Activated CD4-positive, alpha-beta T cell treated with anti-CD3 and anti-CD28 coated beads, Interleukin-2, amount 50 U/mL, for 16 hours (primary cell): ENCODE data around the gene DNAH8.

Experiments
- DNase-seq: peaks from one replicate; pipeline ENCODE4 v3.0.0-alpha.2; 2020

Gene DNAH8

DNA sequence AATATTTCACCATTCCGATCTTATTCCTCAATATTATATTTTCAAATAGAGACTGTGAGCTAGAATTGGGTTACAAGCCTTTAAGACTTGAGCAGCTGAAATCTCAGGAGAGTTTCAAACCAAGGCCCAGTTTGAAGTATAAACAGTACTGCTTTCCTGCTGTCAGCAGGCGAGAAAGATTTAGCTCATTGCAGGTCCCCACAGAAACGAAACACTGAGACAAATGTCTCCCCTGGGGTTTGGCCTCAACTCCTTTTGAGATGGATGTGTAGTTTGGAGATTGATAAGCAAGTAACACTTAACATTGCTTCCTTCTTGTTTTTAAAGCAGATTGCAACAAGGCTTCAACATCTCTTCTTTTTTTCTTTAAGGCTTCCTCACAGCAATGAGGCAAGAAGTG lies 311.1 kb downstream of the DNAH8 start:
- no peak for DNase-seq

DNA sequence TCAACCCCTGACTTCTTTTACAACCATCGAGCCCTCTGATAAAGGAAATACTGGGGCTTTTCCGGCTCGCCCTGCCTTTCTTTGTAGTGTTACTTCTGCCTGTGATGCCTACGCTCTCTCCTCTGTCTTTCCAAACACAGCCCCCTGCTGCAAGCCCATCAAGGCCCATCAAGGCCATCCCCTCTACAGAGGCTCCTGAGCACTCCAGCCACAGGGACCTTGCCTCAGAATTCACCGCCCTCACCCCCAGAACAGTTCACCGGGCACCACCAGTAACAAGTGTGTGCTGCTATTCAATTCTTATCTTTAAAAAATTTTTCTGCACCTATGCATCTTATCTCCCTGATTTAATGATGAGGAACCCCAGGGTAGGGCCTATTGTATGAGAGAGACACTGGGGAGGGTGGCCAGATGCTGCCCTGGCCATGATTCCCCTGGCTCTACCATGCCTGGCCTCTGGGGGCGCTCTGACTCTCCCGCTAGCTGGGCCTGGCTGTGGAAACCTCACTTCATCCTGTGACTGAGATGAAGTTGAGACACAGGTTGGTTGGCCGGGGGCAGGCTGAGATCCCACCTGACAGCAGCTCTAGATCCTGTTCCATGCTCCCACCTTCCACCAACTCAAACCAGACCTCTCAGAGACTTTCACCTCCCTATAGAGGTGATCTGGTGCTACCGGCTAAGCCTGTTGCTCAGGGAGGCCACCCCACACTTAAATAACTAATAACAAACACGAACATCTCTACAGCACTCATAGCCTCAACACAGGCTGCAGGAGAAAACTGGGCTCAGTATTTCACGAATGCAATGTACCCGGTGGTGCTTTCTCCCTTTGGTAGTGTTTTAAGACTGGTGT lies 314.3 kb downstream of the DNAH8 start:
- peak; percentile 53 for DNase-seq

DNA sequence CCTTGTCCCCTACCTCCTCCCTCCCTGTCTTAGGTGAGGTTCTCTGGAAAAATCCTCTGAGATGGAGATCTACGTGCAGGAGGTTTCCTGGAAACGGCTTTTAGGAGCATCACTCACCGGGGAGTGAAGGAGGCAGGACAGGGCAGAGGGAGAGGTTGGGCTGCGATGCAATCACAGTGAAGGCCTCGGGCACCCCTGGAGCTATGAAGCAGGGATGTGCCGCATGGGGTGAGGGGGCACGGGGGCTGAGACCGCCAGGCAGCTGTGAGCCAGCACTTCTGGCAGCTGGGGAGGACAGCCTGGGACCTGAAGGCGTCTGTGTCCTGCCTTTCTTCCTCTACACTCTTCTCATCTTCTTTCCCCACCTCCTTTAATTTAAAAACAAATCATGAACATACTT lies 320.6 kb downstream of the DNAH8 start:
- no peak for DNase-seq

DNA sequence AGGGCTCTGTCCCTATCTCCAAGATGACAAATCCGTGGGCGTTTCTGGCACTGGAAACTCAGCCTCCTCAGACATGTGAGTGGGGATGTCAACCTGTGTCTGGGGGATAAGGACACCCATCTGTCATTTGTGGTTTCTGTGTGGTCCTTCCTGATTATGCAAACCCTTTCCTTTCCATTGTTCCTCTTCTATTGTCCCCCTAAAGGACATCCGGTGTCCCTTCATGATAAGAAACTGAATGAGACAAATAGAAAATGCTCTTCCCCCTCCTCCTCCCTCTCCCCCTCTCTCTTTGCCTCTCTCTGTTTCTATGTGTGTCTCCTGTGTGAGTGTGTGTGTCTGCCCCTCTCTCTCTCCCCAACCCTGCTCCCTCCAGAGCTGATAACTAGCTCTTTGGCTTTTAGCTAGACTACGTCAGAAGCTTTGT lies 322.0 kb downstream of the DNAH8 start:
- DNase-seq: no peak

- DNase-seq: no peak
Observed at GRCh38 chr6:39037707-39038106, 322.6 kb downstream of the DNAH8 start.

DNA sequence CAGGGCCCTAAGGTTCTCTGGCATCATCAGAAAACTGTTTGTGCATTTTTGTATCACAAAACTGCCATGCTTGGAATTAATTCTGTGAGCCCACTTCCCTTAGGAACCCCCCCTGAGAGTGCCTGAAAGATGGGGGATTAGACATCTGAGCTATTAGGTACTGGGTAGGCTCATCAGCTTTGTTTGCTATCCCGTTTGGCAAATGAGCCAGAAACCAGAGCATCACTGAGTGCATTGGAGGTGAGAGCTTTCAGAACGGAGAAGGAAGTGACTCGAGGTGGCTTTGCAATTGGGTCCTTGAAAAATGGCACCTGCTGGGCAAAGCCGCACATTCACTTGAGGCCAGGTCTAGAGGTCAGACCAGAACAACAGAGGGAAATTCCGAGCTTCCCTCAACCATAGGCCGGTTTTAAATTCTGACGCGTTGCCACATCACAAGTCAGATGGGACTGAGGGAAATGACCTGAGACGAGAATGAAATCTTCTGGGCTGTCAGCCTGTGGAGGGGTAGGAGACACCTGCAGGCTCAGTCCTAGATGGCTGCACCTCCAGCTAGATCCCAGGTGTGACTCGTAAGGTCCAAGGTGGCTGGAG lies 325.1 kb downstream of the DNAH8 start:
- no peak for DNase-seq

GRCh38 chr6:39041072-39041471 lies 326.0 kb downstream of the DNAH8 start:
- DNase-seq: no peak

DNA sequence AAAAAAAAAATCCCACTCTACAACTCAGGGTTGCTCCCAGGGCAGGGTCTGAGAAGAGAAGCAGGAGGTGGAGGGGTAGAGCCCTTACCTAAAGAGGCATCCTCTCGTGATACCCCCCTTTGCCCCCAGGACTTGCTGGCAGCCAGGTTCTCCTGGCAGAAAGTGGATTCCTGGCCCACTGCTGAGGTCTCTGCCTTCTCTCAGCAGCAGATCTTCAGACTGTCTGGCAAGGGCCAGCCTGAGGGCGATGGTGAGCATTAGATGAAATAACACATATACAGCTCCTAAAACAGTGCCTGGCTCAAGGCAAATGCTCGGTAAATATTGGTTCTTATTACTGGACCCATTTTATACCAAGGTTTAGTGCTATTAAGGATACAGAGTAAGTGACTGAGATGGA lies 328.7 kb downstream of the DNAH8 start:
- DNase-seq: no peak

GRCh38 chr6:39044181-39044580 lies 329.1 kb downstream of the DNAH8 start:
- DNase-seq: no peak

- DNase-seq: no peak
Observed at GRCh38 chr6:39047434-39048327, 332.6 kb downstream of the DNAH8 start.

- DNase-seq: no peak
Observed at GRCh38 chr6:39048481-39049399, 333.6 kb downstream of the DNAH8 start, which contains the start of gene GLP1R. TSS of gene GLP1R (plus strand) at chr6:39048781. CDS start at chr6:39048841, 60 bp downstream.

DNA sequence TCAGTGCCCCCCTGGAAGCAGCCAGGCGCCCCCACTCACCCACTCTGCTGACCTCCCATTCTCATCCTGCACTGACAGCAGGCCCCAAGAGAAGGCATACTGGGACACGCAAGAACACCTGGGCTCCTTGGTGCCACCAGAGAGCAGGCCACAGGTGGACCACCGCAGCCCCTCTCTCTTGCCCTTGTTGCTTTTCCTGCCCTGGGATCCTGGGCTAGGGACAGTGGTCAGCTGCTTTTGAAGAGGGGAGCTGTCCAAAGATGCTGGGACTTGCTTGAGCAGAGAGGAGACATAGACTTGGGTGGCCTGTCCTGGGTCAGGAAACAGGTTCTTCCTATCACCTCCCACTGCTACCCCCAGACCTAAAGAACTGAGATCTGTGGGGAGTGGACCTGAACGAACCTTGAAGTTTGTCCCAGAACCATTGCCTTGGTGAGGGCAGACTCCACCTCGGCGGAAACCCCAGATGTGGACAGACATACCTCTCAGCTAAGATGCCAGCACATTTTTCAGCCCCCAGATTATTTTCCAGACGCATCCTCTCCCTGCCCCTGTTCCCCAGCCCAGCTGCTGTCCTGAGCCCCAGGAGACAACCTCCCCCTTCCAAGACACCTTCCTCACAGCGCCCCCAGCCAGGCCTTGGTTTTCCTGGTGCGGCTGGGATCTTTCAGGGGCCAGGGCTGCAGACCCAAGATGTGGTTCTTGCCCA lies 334.6 kb downstream of the DNAH8 start:
- DNase-seq: no peak

- DNase-seq: peak; percentile 11
Observed at GRCh38 chr6:39050453-39051112, 335.5 kb downstream of the DNAH8 start.

DNA sequence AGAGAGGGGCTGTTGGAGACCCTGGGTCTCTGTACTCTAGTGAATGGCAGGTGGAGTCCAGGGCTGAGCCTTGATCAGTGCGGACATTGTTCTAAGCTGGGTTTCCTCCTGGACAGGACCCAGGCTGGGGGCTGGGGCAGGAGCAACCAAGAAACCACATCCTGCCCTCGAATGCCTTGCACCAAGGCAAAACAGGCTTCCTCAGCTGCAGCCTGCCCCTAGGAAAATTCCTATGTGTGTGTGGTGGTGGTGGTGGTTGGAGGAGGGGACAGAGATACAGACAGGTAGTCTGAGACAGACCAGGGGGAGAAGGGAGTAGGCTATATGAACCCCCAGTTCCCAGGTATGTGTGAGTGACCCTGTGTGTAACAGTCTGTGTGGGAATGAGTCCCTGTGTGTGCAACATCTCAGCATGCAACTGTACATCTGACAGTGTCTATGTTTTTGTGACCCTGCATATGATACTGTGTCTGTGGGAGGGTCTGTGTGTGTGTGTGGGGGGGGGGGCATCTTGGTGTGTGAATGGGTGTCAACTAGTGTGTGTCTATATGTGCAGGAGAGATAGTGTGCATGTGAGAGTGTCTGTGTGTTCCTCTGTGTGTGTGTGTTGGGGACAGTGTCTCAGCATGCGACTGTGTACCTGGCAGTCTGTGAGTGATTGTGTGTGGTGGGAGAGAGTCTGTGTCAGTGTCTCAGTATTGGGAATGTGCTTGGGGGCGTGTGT lies 336.4 kb downstream of the DNAH8 start:
- DNase-seq: no peak

DNA sequence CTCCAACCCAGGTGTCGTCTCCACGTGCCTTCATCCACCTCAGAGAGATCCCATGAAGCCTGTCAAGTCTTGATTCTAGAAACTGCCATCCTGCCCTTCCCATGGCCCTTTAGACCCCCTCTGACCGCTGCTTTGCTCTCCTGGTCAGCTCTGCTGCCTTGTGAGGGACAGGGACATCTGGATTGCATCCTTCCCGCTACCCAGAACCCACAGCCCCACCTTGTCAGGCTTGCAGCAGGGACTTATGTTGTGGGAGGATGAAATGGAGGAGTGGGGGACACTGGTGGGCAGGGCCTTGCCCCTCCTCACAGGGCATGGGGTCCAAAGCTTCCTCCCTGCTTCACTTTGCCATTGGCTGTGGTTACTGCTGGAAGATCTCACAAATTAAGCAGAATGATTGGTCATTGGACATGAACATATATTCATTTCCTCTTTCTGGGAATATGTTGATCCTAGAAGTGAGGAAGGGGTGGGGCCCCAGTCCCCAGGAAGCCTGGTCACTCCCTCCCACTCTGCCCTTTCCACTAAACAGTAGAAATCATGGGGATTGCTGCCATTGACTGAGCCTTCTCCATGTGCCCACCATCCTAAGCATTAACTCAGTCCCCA lies 338.0 kb downstream of the DNAH8 start:
- DNase-seq: no peak

DNA sequence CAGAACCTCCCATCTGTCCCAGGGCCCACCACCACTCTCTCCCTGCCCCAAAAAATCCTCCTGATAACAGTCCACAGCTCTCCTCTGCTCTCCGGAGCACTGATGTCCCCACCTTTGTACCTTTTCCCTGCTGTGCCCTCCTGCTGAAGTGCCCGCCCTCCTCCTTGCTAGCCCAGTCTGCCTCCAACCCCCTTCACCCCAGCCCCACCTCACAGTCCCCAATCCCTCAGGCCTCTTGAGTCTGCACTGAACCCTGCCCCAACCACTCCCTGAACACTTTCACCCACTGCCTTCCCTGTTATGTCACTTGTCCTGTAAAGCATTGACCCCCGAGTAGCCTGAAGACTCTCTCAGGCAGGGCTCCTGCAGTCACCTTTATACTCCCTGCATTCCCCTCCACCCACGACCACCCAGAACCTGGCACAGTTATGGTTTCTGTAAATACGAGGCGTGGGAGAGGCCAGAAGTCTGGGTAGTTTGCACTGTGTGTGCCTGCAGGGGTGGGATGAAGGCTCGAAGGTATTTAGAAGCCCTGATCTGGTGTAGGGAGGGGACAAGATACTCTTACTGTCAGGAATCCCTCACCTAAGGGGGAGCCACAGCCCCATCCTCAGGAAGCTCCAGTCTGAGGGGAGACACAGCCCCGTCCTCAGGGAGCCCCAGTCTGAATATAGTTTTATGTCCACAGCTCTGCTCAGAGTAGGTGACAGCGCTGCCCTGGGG lies 338.9 kb downstream of the DNAH8 start:
- DNase-seq: no peak

GRCh38 chr6:39054577-39055142 lies 339.5 kb downstream of the DNAH8 start:
- DNase-seq: no peak

GRCh38 chr6:39055661-39056060 lies 340.6 kb downstream of the DNAH8 start:
- no peak for DNase-seq

GRCh38 chr6:39056191-39056590 lies 341.1 kb downstream of the DNAH8 start:
- no peak for DNase-seq
